HG02798 (cell line): ENCODE measurements around the gene PADI1.
"Not testable (repeated sequence)": the region's sequence is repeated elsewhere in the genome, so short reads cannot be mapped to it uniquely, and the experiment has no call there.

Source experiments
- ATAC-seq: cut with Tn5 transposase; IDR thresholded peaks from one replicate; pipeline ENCODE4 v1.9.1; 2021; ENCODE audit warnings: mild to moderate bottlenecking; ENCODE audit not compliant: unreplicated experiment, poor library complexity

The PADI1 gene

GRCh38 chr1:17235135-17235885 lies 30.4 kb downstream of the PADI1 start:
- ATAC-seq = no peak

- ATAC-seq = no peak
Measured at GRCh38 chr1:17236779-17237560, 32.0 kb downstream of the PADI1 start.

- no peak for ATAC-seq
Measured at GRCh38 chr1:17237561-17237903, 32.6 kb downstream of the PADI1 start.

- no peak for ATAC-seq
Measured at GRCh38 chr1:17239420-17239819, 34.5 kb downstream of the PADI1 start.

- not testable (repeated sequence) for ATAC-seq
Measured at GRCh38 chr1:17241011-17241779, 36.3 kb downstream of the PADI1 start.

GRCh38 chr1:17241780-17242074 lies 36.8 kb downstream of the PADI1 start:
- not testable (repeated sequence) for ATAC-seq

GRCh38 chr1:17243274-17243673 lies 38.3 kb downstream of the PADI1 start:
- ATAC-seq = no peak

GRCh38 chr1:17244821-17245740 lies 40.2 kb downstream of the PADI1 start:
- ATAC-seq = no peak

GRCh38 chr1:17245816-17246325 lies 40.9 kb downstream of the PADI1 start:
- no peak for ATAC-seq

GRCh38 chr1:17246971-17247370 lies 42.0 kb downstream of the PADI1 start:
- ATAC-seq = no peak

GRCh38 chr1:17248781-17249180 lies 43.9 kb downstream of the PADI1 start, which contains the start of gene PADI3:
Gene PADI3 (plus strand): TSS chr1:17249098. CDS start chr1:17249138, 40 bp downstream.
- ATAC-seq = no peak

GRCh38 chr1:17250601-17251000 lies 45.7 kb downstream of the PADI1 start:
- no peak for ATAC-seq

GRCh38 chr1:17251246-17251645 lies 46.3 kb downstream of the PADI1 start:
- ATAC-seq = no peak

GRCh38 chr1:17251701-17252376 lies 46.9 kb downstream of the PADI1 start:
- ATAC-seq = no peak

- ATAC-seq = no peak
Measured at GRCh38 chr1:17255336-17255735, 50.4 kb downstream of the PADI1 start.

GRCh38 chr1:17258116-17258757 lies 53.3 kb downstream of the PADI1 start:
- no peak for ATAC-seq

GRCh38 chr1:17258758-17259130 lies 53.8 kb downstream of the PADI1 start:
- no peak for ATAC-seq

- no peak for ATAC-seq
Measured at GRCh38 chr1:17259233-17259873, 54.4 kb downstream of the PADI1 start.
